ENCODE data around the gene TRPM5. TPM values are rescaled to one million over a fixed set of nuclear protein-coding genes. Genes with fewer than 3 reads are reported as not detected.
"Not testable (repeated sequence)": the region's sequence is repeated elsewhere in the genome, so short reads cannot be mapped to it uniquely, and the experiment has no call there.

Gene TRPM5
- not detected in 2 replicates for total RNA-seq

GRCh38 chr11:2443881-2444820, at the start of gene TRPM5:
TRPM5 (minus strand) TSS chr11:2444514; CDS start chr11:2423036, 21,478 bp downstream.
- DNase-seq: no peak

- DNase-seq: no peak
Measured at GRCh38 chr11:2489083-2489482, 44.8 kb upstream of the TRPM5 start.

- DNase-seq: no peak
Measured at GRCh38 chr11:2488004-2488403, 43.7 kb upstream of the TRPM5 start.

GRCh38 chr11:2484576-2485125, 40.3 kb upstream of the TRPM5 start:
- no peak for DNase-seq

- DNase-seq: no peak
Measured at GRCh38 chr11:2483426-2483825, 39.1 kb upstream of the TRPM5 start.

- DNase-seq: no peak
Measured at GRCh38 chr11:2482745-2483144, 38.4 kb upstream of the TRPM5 start.

GRCh38 chr11:2482204-2482603, 37.9 kb upstream of the TRPM5 start:
- no peak for DNase-seq

GRCh38 chr11:2481253-2481652, 36.9 kb upstream of the TRPM5 start:
- DNase-seq: no peak

- DNase-seq: no peak
Measured at GRCh38 chr11:2480874-2481220, 36.5 kb upstream of the TRPM5 start.

- not testable (repeated sequence) for DNase-seq
Measured at GRCh38 chr11:2480067-2480873, 36.0 kb upstream of the TRPM5 start.

GRCh38 chr11:2477936-2478335, 33.6 kb upstream of the TRPM5 start:
- no peak for DNase-seq

- DNase-seq: no peak
Measured at GRCh38 chr11:2477254-2477653, 32.9 kb upstream of the TRPM5 start.

GRCh38 chr11:2475136-2475918, 31.0 kb upstream of the TRPM5 start:
- DNase-seq: no peak

GRCh38 chr11:2474059-2474901, 30.0 kb upstream of the TRPM5 start:
- DNase-seq: no peak

GRCh38 chr11:2473361-2474058, 29.2 kb upstream of the TRPM5 start:
- no peak for DNase-seq

- no peak for DNase-seq
Measured at GRCh38 chr11:2472428-2473186, 28.3 kb upstream of the TRPM5 start.

- no peak for DNase-seq
Measured at GRCh38 chr11:2471804-2472096, 27.4 kb upstream of the TRPM5 start.

GRCh38 chr11:2471048-2471803, 26.9 kb upstream of the TRPM5 start:
- DNase-seq: no peak

GRCh38 chr11:2470495-2470894, 26.2 kb upstream of the TRPM5 start:
- DNase-seq: no peak

Measured in dermis blood vessel endothelial cell (primary cell).